Astrocyte (in vitro differentiated cells and primary cell): ENCODE measurements around the gene CNGA3. TPM values are rescaled to one million over a fixed set of nuclear protein-coding genes. Genes with fewer than 3 reads are reported as not detected.

Experiments used
- DNase-seq: peaks from one replicate; pipeline ENCODE4 v3.0.0-alpha.2; 2010; ENCODE audit warnings: low read depth
- FAIRE-seq: peaks from 2 replicates; lab custom pipeline; 2011; peaks lifted over from hg19 to GRCh38; lab: Jason Lieb, UNC
- H2AFZ ChIP-seq: 2 replicates; pipeline ENCODE4 v1.6.0; 2012; ENCODE audit warnings: low read depth, low read length, inconsistent platforms
- H3K27ac ChIP-seq: 2 replicates; pipeline ENCODE4 v1.5.1; 2011; ENCODE audit warnings: low read depth, low read length, inconsistent platforms
- H3K27me3 ChIP-seq: 2 replicates; pipeline ENCODE4 v1.6.0; 2011; ENCODE audit warnings: low read length, inconsistent platforms; ENCODE audit not compliant: insufficient read depth
- H3K36me3 ChIP-seq: 2 replicates; pipeline ENCODE4 v1.5.1; 2011; ENCODE audit warnings: low read length, inconsistent platforms; ENCODE audit not compliant: insufficient read depth
- H3K4me1 ChIP-seq: 2 replicates; pipeline ENCODE4 v1.5.1; 2011; ENCODE audit warnings: low read length, inconsistent platforms; ENCODE audit not compliant: insufficient read depth
- H3K4me2 ChIP-seq: 2 replicates; pipeline ENCODE4 v1.6.0; 2012; ENCODE audit warnings: low read length, inconsistent platforms
- H3K4me3 ChIP-seq: 2 replicates; pipeline ENCODE4 v1.5.1; 2011; ENCODE audit warnings: low read depth, mild to moderate bottlenecking, low read length, inconsistent platforms; ENCODE audit not compliant: insufficient read depth
- H3K79me2 ChIP-seq: 2 replicates; pipeline ENCODE4 v1.6.0; 2012; ENCODE audit warnings: mild to moderate bottlenecking, low read length, inconsistent platforms; ENCODE audit not compliant: insufficient read depth
- H3K9ac ChIP-seq: 2 replicates; pipeline ENCODE4 v1.6.0; 2012; ENCODE audit warnings: mild to moderate bottlenecking, low read length, inconsistent platforms
- H3K9me3 ChIP-seq: 2 replicates; pipeline ENCODE4 v1.5.1; 2012; ENCODE audit warnings: low read depth, mild to moderate bottlenecking, low read length, inconsistent platforms; ENCODE audit not compliant: insufficient read depth
- H4K20me1 ChIP-seq: 2 replicates; pipeline ENCODE4 v1.6.0; 2012; ENCODE audit warnings: low read length, inconsistent platforms; ENCODE audit not compliant: insufficient read depth
- H3K27ac Mint-ChIP-seq: one replicate; pipeline ENCODE4 v1.8.0; 2021; ENCODE audit warnings: mild to moderate bottlenecking, mixed read lengths; ENCODE audit not compliant: unreplicated experiment
- H3K27me3 Mint-ChIP-seq: one replicate; pipeline ENCODE4 v1.8.0; 2021; ENCODE audit warnings: low read depth, mixed read lengths; ENCODE audit not compliant: unreplicated experiment
- H3K36me3 Mint-ChIP-seq: one replicate; pipeline ENCODE4 v1.8.0; 2021; ENCODE audit warnings: low read depth, mixed read lengths; ENCODE audit not compliant: unreplicated experiment
- H3K4me1 Mint-ChIP-seq: one replicate; pipeline ENCODE4 v1.8.0; 2021; ENCODE audit warnings: low read depth, mixed read lengths; ENCODE audit not compliant: unreplicated experiment
- H3K4me3 Mint-ChIP-seq: one replicate; pipeline ENCODE4 v1.8.0; 2021; ENCODE audit warnings: mild to moderate bottlenecking, moderate library complexity, mixed read lengths; ENCODE audit not compliant: unreplicated experiment
- H3K9me3 Mint-ChIP-seq: one replicate; pipeline ENCODE4 v1.8.0; 2021; ENCODE audit warnings: mild to moderate bottlenecking, mixed read lengths; ENCODE audit not compliant: unreplicated experiment
- EZH2 ChIP-seq: IDR thresholded peaks from 2 replicates; pipeline ENCODE4 v1.6.1; 2012; ENCODE audit warnings: mild to moderate bottlenecking, low read length, inconsistent platforms; ENCODE audit not compliant: insufficient read depth
- total RNA-seq: library from RNA; stranded (reverse); gene quantifications from 2 replicates; pipeline ENCODE4 v1.2.1, GENCODE V29; 2021
- TF ChIP-seq, protein P1 (sequence below): IDR thresholded peaks from 2 replicates; pipeline ENCODE4 v1.5.1; 2011; ENCODE audit warnings: low read depth, mild to moderate bottlenecking, inconsistent platforms, low read length, moderate library complexity; ENCODE audit not compliant: insufficient read depth

Gene CNGA3
- total RNA-seq, 1 donor from 2014 or later: not detected

GRCh38 chr2:98378196-98378595, 31.9 kb downstream of the CNGA3 start:
- Mint-ChIP-seq H3K4me1 (peaks cover 1% of the 10 kb centered on the region), H3K27ac (no peak overlapping the region), H3K36me3 (no peaks in the 10 kb centered on the region), H3K9me3 (peaks cover 3% of the 10 kb centered on the region), H3K4me3 (no peak overlapping the region), H3K27me3 (peaks cover 79% of the 10 kb centered on the region)
- no peaks in the 10 kb centered on the region for H3K9me3 ChIP-seq
- H3K4me2 ChIP-seq: no peak overlapping the region
- no peak overlapping the region for H3K9ac ChIP-seq
- H2AFZ ChIP-seq: no peak overlapping the region
- no peaks in the 10 kb centered on the region for H3K79me2 ChIP-seq
- H3K36me3 ChIP-seq: no peaks in the 10 kb centered on the region
- no peaks in the 10 kb centered on the region for H4K20me1 ChIP-seq
- no peak overlapping the region for H3K27ac ChIP-seq
- H3K4me1 ChIP-seq: no peaks in the 10 kb centered on the region
- FAIRE-seq (no peak), DNase-seq (no peak)
- H3K27me3 ChIP-seq: peaks cover 11% of the 10 kb centered on the region
- no peak for TF ChIP-seq EZH2
- no peak overlapping the region for H3K4me3 ChIP-seq

GRCh38 chr2:98378901-98379300, 32.6 kb downstream of the CNGA3 start:
- Mint-ChIP-seq H3K4me1 (peaks cover 1% of the 10 kb centered on the region), H3K4me3 (no peak overlapping the region), H3K27ac (no peak overlapping the region), H3K9me3 (peaks cover 3% of the 10 kb centered on the region), H3K36me3 (no peaks in the 10 kb centered on the region), H3K27me3 (peaks cover 75% of the 10 kb centered on the region)
- Histone ChIP-seq H4K20me1 (no peaks in the 10 kb centered on the region), H3K27me3 (peaks cover 11% of the 10 kb centered on the region), H3K79me2 (no peaks in the 10 kb centered on the region), H3K9ac (no peak overlapping the region), H3K4me3 (no peak overlapping the region), H3K36me3 (no peaks in the 10 kb centered on the region), H3K4me1 (no peaks in the 10 kb centered on the region), H3K27ac (no peak overlapping the region), H3K9me3 (no peaks in the 10 kb centered on the region), H3K4me2 (no peak overlapping the region), H2AFZ (no peak overlapping the region)
- TF ChIP-seq EZH2: no peak
- TF ChIP-seq, protein P1, sequence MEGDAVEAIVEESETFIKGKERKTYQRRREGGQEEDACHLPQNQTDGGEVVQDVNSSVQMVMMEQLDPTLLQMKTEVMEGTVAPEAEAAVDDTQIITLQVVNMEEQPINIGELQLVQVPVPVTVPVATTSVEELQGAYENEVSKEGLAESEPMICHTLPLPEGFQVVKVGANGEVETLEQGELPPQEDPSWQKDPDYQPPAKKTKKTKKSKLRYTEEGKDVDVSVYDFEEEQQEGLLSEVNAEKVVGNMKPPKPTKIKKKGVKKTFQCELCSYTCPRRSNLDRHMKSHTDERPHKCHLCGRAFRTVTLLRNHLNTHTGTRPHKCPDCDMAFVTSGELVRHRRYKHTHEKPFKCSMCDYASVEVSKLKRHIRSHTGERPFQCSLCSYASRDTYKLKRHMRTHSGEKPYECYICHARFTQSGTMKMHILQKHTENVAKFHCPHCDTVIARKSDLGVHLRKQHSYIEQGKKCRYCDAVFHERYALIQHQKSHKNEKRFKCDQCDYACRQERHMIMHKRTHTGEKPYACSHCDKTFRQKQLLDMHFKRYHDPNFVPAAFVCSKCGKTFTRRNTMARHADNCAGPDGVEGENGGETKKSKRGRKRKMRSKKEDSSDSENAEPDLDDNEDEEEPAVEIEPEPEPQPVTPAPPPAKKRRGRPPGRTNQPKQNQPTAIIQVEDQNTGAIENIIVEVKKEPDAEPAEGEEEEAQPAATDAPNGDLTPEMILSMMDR: no peak
- FAIRE-seq: no peak
- DNase-seq: peak; percentile 78

DNA sequence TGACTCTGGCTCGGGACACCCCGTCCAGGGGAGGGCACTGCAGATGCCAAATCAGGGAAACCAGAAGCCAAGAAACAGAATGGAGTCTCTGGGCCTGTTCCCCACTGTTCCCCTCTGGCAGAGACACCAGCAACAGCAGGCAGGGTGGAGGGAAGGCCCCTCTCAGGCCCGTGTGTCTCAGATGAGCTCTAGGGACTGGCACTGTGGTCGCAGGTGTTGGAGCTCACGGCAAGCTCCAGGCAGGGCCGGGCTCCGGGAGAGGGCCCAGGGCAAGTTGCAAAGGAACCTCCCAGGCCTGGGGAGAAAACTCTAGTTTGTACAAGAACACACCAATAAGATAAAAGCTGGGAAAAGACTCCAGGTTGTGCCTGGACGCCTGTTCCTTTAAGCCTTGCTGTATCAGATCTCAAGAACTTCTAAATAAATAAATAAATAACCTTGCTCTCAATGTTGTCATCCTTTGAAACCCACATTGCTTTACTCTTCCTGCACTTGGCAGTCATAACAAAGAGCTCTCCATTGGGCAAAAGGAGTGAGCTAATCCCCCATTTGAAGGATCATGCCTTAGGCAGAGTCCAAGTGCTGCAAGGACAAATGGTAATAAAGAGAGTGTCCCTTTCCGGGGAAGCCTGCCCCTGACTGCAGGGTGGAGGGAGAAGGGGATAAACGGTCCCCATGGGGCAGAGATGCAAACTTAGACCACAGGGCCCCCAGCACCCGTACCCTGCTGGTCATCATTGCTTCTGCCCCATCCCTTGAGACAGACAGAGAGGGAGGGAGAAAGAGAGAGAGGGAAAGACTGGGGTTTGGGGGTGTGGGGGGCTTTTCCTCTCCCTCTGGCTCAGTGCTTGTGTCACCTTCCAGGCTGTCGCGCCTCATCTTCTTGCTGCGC, 33.3 kb downstream of the CNGA3 start:
- Mint-ChIP-seq H3K4me3 (no peak overlapping the region), H3K27me3 (peaks cover 68% of the 10 kb centered on the region), H3K27ac (no peak overlapping the region), H3K4me1 (peaks cover 1% of the 10 kb centered on the region), H3K9me3 (peaks cover 3% of the 10 kb centered on the region), H3K36me3 (no peaks in the 10 kb centered on the region)
- H3K4me3 ChIP-seq: no peak overlapping the region
- FAIRE-seq: no peak
- H3K27ac ChIP-seq: no peak overlapping the region
- no peak overlapping the region for H3K4me2 ChIP-seq
- peak; percentile 10 for DNase-seq
- TF ChIP-seq EZH2: no peak
- TF ChIP-seq, protein P1: no peak
- H3K4me1 ChIP-seq: no peaks in the 10 kb centered on the region
- H3K79me2 ChIP-seq: no peaks in the 10 kb centered on the region
- no peaks in the 10 kb centered on the region for H3K9me3 ChIP-seq
- no peak overlapping the region for H3K9ac ChIP-seq
- no peaks in the 10 kb centered on the region for H4K20me1 ChIP-seq
- no peaks in the 10 kb centered on the region for H3K36me3 ChIP-seq
- H3K27me3 ChIP-seq: peaks cover 7% of the 10 kb centered on the region
- H2AFZ ChIP-seq: no peak overlapping the region
